Measurements from ENCODE around the gene USP34.

GRCh38 chr2:61221819-61222218, 249.1 kb downstream of the USP34 start:
- TF ChIP-seq, protein P1, sequence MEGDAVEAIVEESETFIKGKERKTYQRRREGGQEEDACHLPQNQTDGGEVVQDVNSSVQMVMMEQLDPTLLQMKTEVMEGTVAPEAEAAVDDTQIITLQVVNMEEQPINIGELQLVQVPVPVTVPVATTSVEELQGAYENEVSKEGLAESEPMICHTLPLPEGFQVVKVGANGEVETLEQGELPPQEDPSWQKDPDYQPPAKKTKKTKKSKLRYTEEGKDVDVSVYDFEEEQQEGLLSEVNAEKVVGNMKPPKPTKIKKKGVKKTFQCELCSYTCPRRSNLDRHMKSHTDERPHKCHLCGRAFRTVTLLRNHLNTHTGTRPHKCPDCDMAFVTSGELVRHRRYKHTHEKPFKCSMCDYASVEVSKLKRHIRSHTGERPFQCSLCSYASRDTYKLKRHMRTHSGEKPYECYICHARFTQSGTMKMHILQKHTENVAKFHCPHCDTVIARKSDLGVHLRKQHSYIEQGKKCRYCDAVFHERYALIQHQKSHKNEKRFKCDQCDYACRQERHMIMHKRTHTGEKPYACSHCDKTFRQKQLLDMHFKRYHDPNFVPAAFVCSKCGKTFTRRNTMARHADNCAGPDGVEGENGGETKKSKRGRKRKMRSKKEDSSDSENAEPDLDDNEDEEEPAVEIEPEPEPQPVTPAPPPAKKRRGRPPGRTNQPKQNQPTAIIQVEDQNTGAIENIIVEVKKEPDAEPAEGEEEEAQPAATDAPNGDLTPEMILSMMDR (tag by site-specific recombination; IDR thresholded peaks at IDR 0.05): no peak
- TF ChIP-seq YY1 (tag by site-specific recombination; IDR thresholded peaks at IDR 0.05): no peak
